Fibroblast of lung (primary cell): ENCODE results near the gene TMEM106C. TPM values are rescaled to one million over a fixed set of nuclear protein-coding genes. Genes with fewer than 3 reads are reported as not detected.
A peak's percentile ranks its signal among the peaks of the same experiment; 100 is the strongest.

Source experiments
- DNase-seq, 2 donors: peaks; one replicate each; pipeline versions ENCODE4 v3.0.0 to v3.0.0-alpha.2; 2010; ENCODE audit warnings: low read depth in 2 of 2
- H2AFZ ChIP-seq: 2 replicates; pipeline ENCODE4 v1.5.1; 2012; ENCODE audit warnings: low read length, control low read depth, inconsistent platforms
- H3K27ac ChIP-seq: 2 replicates; pipeline ENCODE4 v1.5.1; 2011; ENCODE audit warnings: low read length, control low read depth; ENCODE audit not compliant: insufficient read depth
- H3K27me3 ChIP-seq: 2 replicates; pipeline ENCODE4 v1.5.1; 2011; ENCODE audit warnings: mild to moderate bottlenecking, low read length; ENCODE audit not compliant: control insufficient read depth, insufficient read depth
- H3K36me3 ChIP-seq: 2 replicates; pipeline ENCODE4 v1.5.1; 2011; ENCODE audit warnings: low read length; ENCODE audit not compliant: control insufficient read depth, insufficient read depth
- H3K4me1 ChIP-seq: 2 replicates; pipeline ENCODE4 v1.5.1; 2011; ENCODE audit warnings: low read length; ENCODE audit not compliant: control insufficient read depth, insufficient read depth; ENCODE audit errors: extremely low read depth
- H3K4me2 ChIP-seq: 2 replicates; pipeline ENCODE4 v1.5.1; 2011; ENCODE audit warnings: low read length, control low read depth; ENCODE audit not compliant: insufficient read depth; ENCODE audit errors: extremely low read depth
- H3K4me3 ChIP-seq, 4 experiments: fragments of 200-600 bp in 1 of 4; sonication (generic) in 1 of 4; replicated peaks in 1 of 4; 2 replicates each; pipeline ENCODE4 v1.5.1; 2011 to 2016; ENCODE audit warnings: low read length in 4 of 4, low read depth in 3 of 4, mild to moderate bottlenecking in 3 of 4, control low read depth in 2 of 4, inconsistent platforms in 1 of 4, mixed read lengths in 1 of 4; ENCODE audit not compliant: insufficient read depth in 1 of 4; ENCODE audit errors: control extremely low read depth in 1 of 4
- H3K79me2 ChIP-seq: 2 replicates; pipeline ENCODE4 v1.5.1; 2012; ENCODE audit warnings: mild to moderate bottlenecking, low read length, inconsistent platforms; ENCODE audit not compliant: control insufficient read depth, insufficient read depth
- H3K9ac ChIP-seq: 2 replicates; pipeline ENCODE4 v1.5.1; 2011; ENCODE audit warnings: mild to moderate bottlenecking, low read length, control low read depth; ENCODE audit not compliant: insufficient read depth
- H3K9me3 ChIP-seq: 2 replicates; pipeline ENCODE4 v1.5.1; 2012; ENCODE audit warnings: low read depth, low read length; ENCODE audit not compliant: control insufficient read depth, insufficient read depth
- H4K20me1 ChIP-seq: 2 replicates; pipeline ENCODE4 v1.5.1; 2011; ENCODE audit warnings: low read length; ENCODE audit not compliant: control insufficient read depth, insufficient read depth; ENCODE audit errors: extremely low read depth
- CTCF ChIP-seq, 2 donors: IDR thresholded peaks in 1 of 2; conservative IDR thresholded peaks in 1 of 2; 1 replicate in 1 of 2; 2 replicates in 1 of 2; pipeline ENCODE4 v1.5.1; 2011 to 2012; ENCODE audit warnings: low read length in 2 of 2, control low read depth in 1 of 2, inconsistent platforms in 1 of 2, low read depth in 1 of 2, mild to moderate bottlenecking in 1 of 2
- EZH2 ChIP-seq: IDR thresholded peaks from 2 replicates; pipeline ENCODE4 v1.5.1; 2012; ENCODE audit warnings: low read length, control low read depth, mild to moderate bottlenecking; ENCODE audit errors: missing control alignments
- polyA plus RNA-seq, 2 donors: library from polyadenylated mRNA; depleted of rRNA in 1 of 2; stranded (reverse) in 1 of 2; unstranded in 1 of 2; fragments of >200 nt; gene quantifications; 2 replicates each; pipeline ENCODE4 v1.2.1, GENCODE V29; 2011 to 2012; ENCODE audit warnings: missing spikeins in 1 of 2
- total RNA-seq: library from RNA; depleted of rRNA; stranded (reverse); fragments of >200 nt; gene quantifications from 2 replicates; pipeline ENCODE4 v1.2.1, GENCODE V29; 2014

The TMEM106C gene
- total and polyA plus RNA-seq, 2 donors (not counting 1 experiment from before 2014, with no cell fraction given) = 85.0 to 91.7 TPM

- Histone ChIP-seq H3K27ac (no peak overlapping the region), H3K4me1 (peaks cover 6% of the 10 kb centered on the region), H3K9me3 (no peaks in the 10 kb centered on the region), H3K4me3 (no peak overlapping the region), H3K4me2 (no peak overlapping the region), H3K36me3 (no peaks in the 10 kb centered on the region), H3K79me2 (no peaks in the 10 kb centered on the region), H4K20me1 (no peaks in the 10 kb centered on the region), H2AFZ (no peak overlapping the region), H3K9ac (no peak overlapping the region), H3K27me3 (peaks cover 71% of the 10 kb centered on the region)
- DNase-seq = no peak
- TF ChIP-seq EZH2 = peak; percentile 87
- TF ChIP-seq CTCF (conservative IDR thresholded peaks at IDR 0.05 in 1 of 2, IDR thresholded peaks at IDR 0.05 in 1 of 2; ENCODE audit: low read depth in 1 of 2, low read length in 2 of 2) = no peak
These were observed 41.8 kb downstream of the TMEM106C start for GRCh38 chr12:48005001-48005749.

DNA sequence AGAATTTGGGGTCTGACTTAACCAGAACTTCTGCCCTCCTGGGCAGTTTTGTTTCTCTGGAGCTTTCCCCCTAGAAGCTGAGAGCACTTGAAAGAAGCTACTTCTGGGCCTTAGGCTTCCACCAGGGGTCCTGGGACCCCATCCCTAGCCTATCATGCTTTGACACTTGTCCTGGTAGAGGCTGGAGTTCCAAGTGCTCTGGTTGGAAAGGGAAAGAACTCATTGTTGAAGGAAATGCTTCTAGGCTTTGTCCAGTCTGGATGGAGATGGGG is 42.3 kb downstream of the TMEM106C start:
- no peaks in the 10 kb centered on the region for H3K9me3 ChIP-seq
- H3K9ac ChIP-seq = no peak overlapping the region
- no peak overlapping the region for H2AFZ ChIP-seq
- no peak for DNase-seq
- H3K27ac ChIP-seq = no peak overlapping the region
- H3K79me2 ChIP-seq = no peaks in the 10 kb centered on the region
- TF ChIP-seq CTCF (conservative IDR thresholded peaks at IDR 0.05 in 1 of 2, IDR thresholded peaks at IDR 0.05 in 1 of 2; ENCODE audit: low read depth in 1 of 2, low read length in 2 of 2) = no peak
- no peak for TF ChIP-seq EZH2
- H4K20me1 ChIP-seq = no peaks in the 10 kb centered on the region
- H3K27me3 ChIP-seq = peaks cover 72% of the 10 kb centered on the region
- H3K4me2 ChIP-seq = no peak overlapping the region
- peaks cover 6% of the 10 kb centered on the region for H3K4me1 ChIP-seq
- no peaks in the 10 kb centered on the region for H3K36me3 ChIP-seq
- no peak overlapping the region for H3K4me3 ChIP-seq

- H3K9me3 ChIP-seq = no peaks in the 10 kb centered on the region
- peaks cover 4% of the 10 kb centered on the region for H3K4me1 ChIP-seq
- DNase-seq = no peak
- no peak overlapping the region for H3K27ac ChIP-seq
- no peak for TF ChIP-seq CTCF (conservative IDR thresholded peaks at IDR 0.05 in 1 of 2, IDR thresholded peaks at IDR 0.05 in 1 of 2; ENCODE audit: low read depth in 1 of 2, low read length in 2 of 2)
- no peak for TF ChIP-seq EZH2
- H3K9ac ChIP-seq = no peak overlapping the region
- H3K36me3 ChIP-seq = no peaks in the 10 kb centered on the region
- no peak overlapping the region for H3K4me2 ChIP-seq
- H2AFZ ChIP-seq = no peak overlapping the region
- H3K4me3 ChIP-seq = no peak overlapping the region
- no peaks in the 10 kb centered on the region for H3K79me2 ChIP-seq
- H4K20me1 ChIP-seq = no peaks in the 10 kb centered on the region
- peaks cover 68% of the 10 kb centered on the region for H3K27me3 ChIP-seq
These were observed 43.8 kb downstream of the TMEM106C start for GRCh38 chr12:48007206-48007605.
